Left cardiac atrium (tissue), 4 donors: Measurements from ENCODE around the gene RBM26. TPM values are rescaled to one million over a fixed set of nuclear protein-coding genes. Genes with fewer than 3 reads are reported as not detected.
"Not testable (repeated sequence)": the region's sequence is repeated elsewhere in the genome, so short reads cannot be mapped to it uniquely, and the experiment has no call there.

ENCODE experiments used
- ATAC-seq, 2 donors: fragments of 200-7000 bp; cut with Tn5 transposase; one replicate each; pipeline ENCODE4 v1.9.1; 2020; ENCODE audit warnings: mild to moderate bottlenecking in 2 of 2, moderate library complexity in 2 of 2
- DNase-seq: peaks from one replicate; pipeline ENCODE4 v3.0.0-alpha.2; 2020
- intact Hi-C, 2 donors: fragments of 100-400 bp; cut with DNase I; formaldehyde crosslinking; loops; one replicate each; pipeline versions ENCODE4 v1.14.1 to v1.15.1; 2022 to 2023
- total RNA-seq, 2 donors: library from RNA; stranded (reverse); fragmentation: NEBNext Ultra II Directional; extraction: Animal tissue kit (Norgen Biotek cat#: 25700); gene quantifications; one replicate each; pipeline ENCODE4 v1.2.1, GENCODE V29; 2021
- donor health status: DM: no; HTN: yes; CAD: no.
- donor health status: DM: no; HTN: yes; CAD: no; lungs with severe emphysema.
- donor health status: DM: yes; HTN: yes; CAD: no.
- donor health status: Dilated cardiomyopathy.

RBM26 gene
- total RNA-seq, 2 donors from 2014 or later: 19.9 to 26.2 TPM

- no peak for DNase-seq
- ATAC-seq: no peak
- intact Hi-C loops: no loop called here
These were observed 51.8 kb downstream of the RBM26 start for GRCh38 chr13:79354285-79354684.

- DNase-seq (no peak), ATAC-seq (no peak)
- intact Hi-C loops: no loop called here
These were observed 52.4 kb downstream of the RBM26 start for GRCh38 chr13:79353693-79354092.

GRCh38 chr13:79352107-79352506 is 53.9 kb downstream of the RBM26 start:
- DNase-seq: no peak
- intact Hi-C loops: no loop called here
- ATAC-seq: no peak

GRCh38 chr13:79349608-79350007 is 56.4 kb downstream of the RBM26 start:
- DNase-seq: peak; percentile 7
- intact Hi-C loops, ATAC-seq: not testable (repeated sequence)

GRCh38 chr13:79349011-79349410 is 57.0 kb downstream of the RBM26 start:
- DNase-seq (no peak), ATAC-seq (no peak)
- intact Hi-C loops: no loop called here

GRCh38 chr13:79346300-79346914 is 59.6 kb downstream of the RBM26 start:
- no peak for DNase-seq
- no peak for ATAC-seq
- intact Hi-C loops: no loop called here

- ATAC-seq (no peak), DNase-seq (no peak)
- intact Hi-C loops: no loop called here
These were observed 64.9 kb downstream of the RBM26 start for GRCh38 chr13:79341202-79341601.

GRCh38 chr13:79340490-79340889 is 65.6 kb downstream of the RBM26 start:
- ATAC-seq (no peak), DNase-seq (no peak)
- intact Hi-C loops: no loop called here

GRCh38 chr13:79338343-79338742 is 67.7 kb downstream of the RBM26 start:
- no peak for DNase-seq
- ATAC-seq: no peak
- intact Hi-C loops: no loop called here

GRCh38 chr13:79336966-79337365 is 69.1 kb downstream of the RBM26 start:
- DNase-seq (no peak), ATAC-seq (no peak)
- intact Hi-C loops: no loop called here

GRCh38 chr13:79328510-79328909 is 77.5 kb downstream of the RBM26 start:
- ATAC-seq (no peak), DNase-seq (no peak)
- intact Hi-C loops: no loop called here

GRCh38 chr13:79320433-79320832 is 85.6 kb downstream of the RBM26 start:
- DNase-seq: no peak
- intact Hi-C loops: no loop called here
- ATAC-seq: no peak

- no peak for ATAC-seq
- no peak for DNase-seq
- intact Hi-C loops: loop anchor here in 1 of 2 donors (5.0 kb wide), 1 partner anchor 214 kb away; no protein-coding TSS in a partner anchor
These were observed 87.4 kb downstream of the RBM26 start for GRCh38 chr13:79318664-79319063.

- intact Hi-C loops: loop anchor here in 1 of 2 donors (5.0 kb wide), 1 partner anchor 214 kb away; no protein-coding TSS in a partner anchor
- no peak for ATAC-seq
These were observed 88.2 kb downstream of the RBM26 start for GRCh38 chr13:79317856-79318255.

GRCh38 chr13:79314652-79315051 is 91.4 kb downstream of the RBM26 start:
- no peak for ATAC-seq
- intact Hi-C loops: loop anchor here in 1 of 2 donors (5.0 kb wide), 1 partner anchor 218 kb away; no protein-coding TSS in a partner anchor
- no peak for DNase-seq

More at GRCh38 chr13:79317856-79318255, 88.2 kb downstream of the RBM26 start:
- DNase-seq: no peak

GRCh38 chr13:79312340-79312855 is 93.7 kb downstream of the RBM26 start:
- no peak for ATAC-seq
- no peak for DNase-seq
- intact Hi-C loops: no loop called here

GRCh38 chr13:79311386-79311785 is 94.7 kb downstream of the RBM26 start:
- no peak for ATAC-seq
- intact Hi-C loops: no loop called here
- DNase-seq: no peak

- intact Hi-C loops: no loop called here
- ATAC-seq (no peak), DNase-seq (no peak)
These were observed 96.4 kb downstream of the RBM26 start for GRCh38 chr13:79309690-79310089.

GRCh38 chr13:79307866-79308298 is 98.2 kb downstream of the RBM26 start:
- peak; percentile 15 to 91 for ATAC-seq
- peak; percentile 24 for DNase-seq
- intact Hi-C loops: no loop called here

GRCh38 chr13:79307433-79307861 is 98.6 kb downstream of the RBM26 start:
- intact Hi-C loops: no loop called here
- ATAC-seq: no peak
- DNase-seq: no peak

- no peak for ATAC-seq
- intact Hi-C loops: no loop called here
- no peak for DNase-seq
These were observed 99.4 kb downstream of the RBM26 start for GRCh38 chr13:79306650-79307049.
